Kidney (tissue), 14 donors: ENCODE measurements around the gene FBXO8. TPM values are rescaled to one million over a fixed set of nuclear protein-coding genes. Genes with fewer than 3 reads are reported as not detected.
A peak's percentile ranks its signal among the peaks of the same experiment; 100 is the strongest.

ENCODE experiments used
- DNase-seq, 5 donors: peaks; one replicate each; pipeline ENCODE4 v3.0.0-alpha.2; 2013 to 2020
- FAIRE-seq: peaks from 2 replicates; lab custom pipeline; 2012; peaks lifted over from hg19 to GRCh38; lab: Jason Lieb, UNC
- H3K27ac ChIP-seq, 2 donors: one replicate each; pipeline ENCODE4 v1.7.0; 2013; ENCODE audit warnings: low read depth in 2 of 2, low read length in 2 of 2, inconsistent platforms in 1 of 2
- H3K27me3 ChIP-seq: one replicate; pipeline ENCODE4 v1.7.1; 2013; ENCODE audit warnings: low read length, inconsistent platforms; ENCODE audit not compliant: control insufficient read depth, insufficient read depth
- H3K36me3 ChIP-seq, 3 donors: one replicate each; pipeline versions ENCODE4 v1.7.0 to v1.7.1; 2013; ENCODE audit warnings: low read length in 3 of 3, control low read depth in 1 of 3, inconsistent platforms in 1 of 3; ENCODE audit not compliant: insufficient read depth in 3 of 3, control insufficient read depth in 2 of 3
- H3K4me1 ChIP-seq, 3 donors: one replicate each; pipeline versions ENCODE4 v1.7.0 to v1.7.1; 2013; ENCODE audit warnings: low read length in 3 of 3, inconsistent platforms in 1 of 3, low read depth in 1 of 3; ENCODE audit not compliant: control insufficient read depth in 2 of 3, insufficient read depth in 2 of 3
- H3K4me3 ChIP-seq, 3 donors: one replicate each; pipeline versions ENCODE4 v1.7.0 to v1.8.1; 2013; ENCODE audit warnings: low read length in 3 of 3, control low read depth in 1 of 3, inconsistent platforms in 1 of 3
- H3K9ac ChIP-seq, 3 donors: one replicate each; pipeline versions ENCODE4 v1.7.0 to v1.7.1; 2013; ENCODE audit warnings: low read length in 3 of 3, control low read depth in 1 of 3, inconsistent platforms in 1 of 3
- H3K9me3 ChIP-seq, 3 donors: one replicate each; pipeline versions ENCODE4 v1.7.0 to v1.7.1; 2013; ENCODE audit warnings: low read length in 3 of 3, control low read depth in 1 of 3, inconsistent platforms in 1 of 3; ENCODE audit not compliant: control insufficient read depth in 2 of 3, insufficient read depth in 1 of 3
- CTCF ChIP-seq: IDR thresholded peaks from 3 replicates; pipeline ENCODE4 v1.5.1; 2012; ENCODE audit warnings: mild to moderate bottlenecking, moderate library complexity, borderline replicate concordance; ENCODE audit not compliant: insufficient read depth; ENCODE audit errors: extremely low read depth
- intact Hi-C: fragments of 100-400 bp; cut with DNase I; formaldehyde crosslinking; loops from one replicate; pipeline ENCODE4 v1.11.1; 2022
- polyA plus RNA-seq: library from polyadenylated mRNA; stranded (reverse); fragments of 350-450 nt; fragmentation: Illumina TruSeq; extraction: RNeasy Lipid Tissue Mini Kit (QIAGEN cat#74804); gene quantifications from one replicate; pipeline ENCODE4 v1.2.3, GENCODE V29; 2014; ENCODE audit warnings: low read depth, low replicate concordance; ENCODE audit not compliant: insufficient read depth
- total RNA-seq: library from RNA; stranded (reverse); fragmentation: NEBNext Ultra II Directional; extraction: Animal tissue kit (Norgen Biotek cat#: 25700); gene quantifications from one replicate; pipeline ENCODE4 v1.2.1, GENCODE V29; 2021
- donor health status: control.
- donor health status: control.
- donor health status: control.
- donor health status: control.
- donor health status: control.
- donor health status: DM: yes; HTN: yes; CAD: no.
- donor health status: Normal renal cell carcinoma (clear cell type).

Gene FBXO8
- total and polyA plus RNA-seq, 2 donors from 2014 or later = 35.3 to 36.3 TPM

GRCh38 chr4:174279433-174280155 is 3.9 kb downstream of the FBXO8 start:
- DNase-seq (no peak), FAIRE-seq (no peak)
- H3K9ac ChIP-seq = no peak overlapping the region
- no peaks in the 10 kb centered on the region for H3K9me3 ChIP-seq
- no peak overlapping the region for H3K27ac ChIP-seq
- TF ChIP-seq CTCF = no peak
- intact Hi-C loops = no loop called here
- H3K27me3 ChIP-seq = no peaks in the 10 kb centered on the region
- no peaks in the 10 kb centered on the region for H3K36me3 ChIP-seq
- H3K4me1 ChIP-seq = peaks cover 0 to under 1% (median 0%) of the 10 kb centered on the region in 3 donors
- H3K4me3 ChIP-seq = no peak overlapping the region

DNA sequence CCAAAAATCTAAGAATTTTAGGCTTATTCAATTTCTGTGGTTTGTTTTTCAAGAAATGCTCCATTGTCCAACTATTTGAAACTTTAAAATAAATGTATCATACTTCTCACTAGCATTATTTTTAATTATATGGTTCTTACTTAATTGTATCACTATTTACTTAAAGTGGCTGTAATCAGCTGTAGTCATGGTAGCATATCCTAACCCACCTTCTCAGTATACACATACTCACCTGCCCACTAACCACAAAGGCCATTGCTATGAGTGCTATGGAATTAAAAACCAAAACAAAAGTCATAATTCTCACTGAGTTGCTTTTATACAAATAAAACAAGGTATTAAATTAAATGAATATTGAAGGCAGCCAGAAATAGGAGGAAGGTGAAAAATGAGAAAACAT is 5.0 kb downstream of the FBXO8 start:
- no peak for TF ChIP-seq CTCF
- no peak overlapping the region for H3K9ac ChIP-seq
- intact Hi-C loops = no loop called here
- no peaks in the 10 kb centered on the region for H3K9me3 ChIP-seq
- no peaks in the 10 kb centered on the region for H3K4me1 ChIP-seq
- DNase-seq (no peak), FAIRE-seq (no peak)
- no peaks in the 10 kb centered on the region for H3K36me3 ChIP-seq
- H3K4me3 ChIP-seq = no peak overlapping the region
- no peak overlapping the region for H3K27ac ChIP-seq
- no peaks in the 10 kb centered on the region for H3K27me3 ChIP-seq

GRCh38 chr4:174277433-174277832 is 6.0 kb downstream of the FBXO8 start:
- no peaks in the 10 kb centered on the region for H3K36me3 ChIP-seq
- H3K27ac ChIP-seq = no peak overlapping the region
- peak; percentile 3 for FAIRE-seq
- no peak for TF ChIP-seq CTCF
- H3K9ac ChIP-seq = no peak overlapping the region
- no peak for DNase-seq
- no peak overlapping the region for H3K4me3 ChIP-seq
- H3K27me3 ChIP-seq = no peaks in the 10 kb centered on the region
- intact Hi-C loops = no loop called here
- H3K9me3 ChIP-seq = no peaks in the 10 kb centered on the region
- no peaks in the 10 kb centered on the region for H3K4me1 ChIP-seq

- H3K36me3 ChIP-seq = no peaks in the 10 kb centered on the region
- no peak overlapping the region for H3K4me3 ChIP-seq
- no peaks in the 10 kb centered on the region for H3K9me3 ChIP-seq
- no peak overlapping the region for H3K9ac ChIP-seq
- intact Hi-C loops = no loop called here
- DNase-seq (no peak), FAIRE-seq (no peak)
- no peaks in the 10 kb centered on the region for H3K27me3 ChIP-seq
- no peaks in the 10 kb centered on the region for H3K4me1 ChIP-seq
- H3K27ac ChIP-seq = no peak overlapping the region
- no peak for TF ChIP-seq CTCF
Observed at GRCh38 chr4:174275101-174275500, 8.4 kb downstream of the FBXO8 start.
